ENCODE measurements around the gene UNC119.

GRCh38 chr17:28523876-28524275 is 28.5 kb downstream of the UNC119 start:
- TF ChIP-seq CTCF (conservative IDR thresholded peaks at IDR 0.05; ENCODE audit: low read depth, low read length) (no peak), EZH2 (IDR thresholded peaks at IDR 0.05; ENCODE audit: low read length, unreplicated experiment) (no peak)
